Posterior cingulate gyrus (tissue), 11 donors: ENCODE measurements around the gene CEBPB.
"Not testable (repeated sequence)": the region's sequence is repeated elsewhere in the genome, so short reads cannot be mapped to it uniquely, and the experiment has no call there.

Source experiments
- DNase-seq, 10 donors: peaks; one replicate each; pipeline versions ENCODE4 v3.0.0 to v3.0.0-alpha.2; 2020 to 2021; ENCODE audit warnings: mixed read lengths in 3 of 10
- intact Hi-C: fragments of 100-400 bp; cut with DNase I; formaldehyde crosslinking; loops from one replicate; pipeline ENCODE4 v1.15.1; 2023

The CEBPB gene

DNA sequence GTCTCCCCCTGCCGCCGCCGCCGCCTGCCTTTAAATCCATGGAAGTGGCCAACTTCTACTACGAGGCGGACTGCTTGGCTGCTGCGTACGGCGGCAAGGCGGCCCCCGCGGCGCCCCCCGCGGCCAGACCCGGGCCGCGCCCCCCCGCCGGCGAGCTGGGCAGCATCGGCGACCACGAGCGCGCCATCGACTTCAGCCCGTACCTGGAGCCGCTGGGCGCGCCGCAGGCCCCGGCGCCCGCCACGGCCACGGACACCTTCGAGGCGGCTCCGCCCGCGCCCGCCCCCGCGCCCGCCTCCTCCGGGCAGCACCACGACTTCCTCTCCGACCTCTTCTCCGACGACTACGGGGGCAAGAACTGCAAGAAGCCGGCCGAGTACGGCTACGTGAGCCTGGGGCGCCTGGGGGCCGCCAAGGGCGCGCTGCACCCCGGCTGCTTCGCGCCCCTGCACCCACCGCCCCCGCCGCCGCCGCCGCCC lies 474 bp downstream of the CEBPB start:
- intact Hi-C loops: loop anchor here (10.0 kb wide), 1 partner anchor 554 kb away; no protein-coding TSS in a partner anchor
- DNase-seq: peak in 4 of 10 donors; percentile 28 to 88 (median 80)

DNA sequence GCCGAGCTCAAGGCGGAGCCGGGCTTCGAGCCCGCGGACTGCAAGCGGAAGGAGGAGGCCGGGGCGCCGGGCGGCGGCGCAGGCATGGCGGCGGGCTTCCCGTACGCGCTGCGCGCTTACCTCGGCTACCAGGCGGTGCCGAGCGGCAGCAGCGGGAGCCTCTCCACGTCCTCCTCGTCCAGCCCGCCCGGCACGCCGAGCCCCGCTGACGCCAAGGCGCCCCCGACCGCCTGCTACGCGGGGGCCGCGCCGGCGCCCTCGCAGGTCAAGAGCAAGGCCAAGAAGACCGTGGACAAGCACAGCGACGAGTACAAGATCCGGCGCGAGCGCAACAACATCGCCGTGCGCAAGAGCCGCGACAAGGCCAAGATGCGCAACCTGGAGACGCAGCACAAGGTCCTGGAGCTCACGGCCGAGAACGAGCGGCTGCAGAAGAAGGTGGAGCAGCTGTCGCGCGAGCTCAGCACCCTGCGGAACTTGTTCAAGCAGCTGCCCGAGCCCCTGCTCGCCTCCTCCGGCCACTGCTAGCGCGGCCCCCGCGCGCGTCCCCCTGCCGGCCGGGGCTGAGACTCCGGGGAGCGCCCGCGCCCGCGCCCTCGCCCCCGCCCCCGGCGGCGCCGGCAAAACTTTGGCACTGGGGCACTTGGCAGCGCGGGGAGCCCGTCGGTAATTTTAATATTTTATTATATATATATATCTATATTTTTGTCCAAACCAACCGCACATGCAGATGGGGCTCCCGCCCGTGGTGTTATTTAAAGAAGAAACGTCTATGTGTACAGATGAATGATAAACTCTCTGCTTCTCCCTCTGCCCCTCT lies 1.1 kb downstream of the CEBPB start:
- intact Hi-C loops: loop anchor here (10.0 kb wide), 1 partner anchor 553 kb away; no protein-coding TSS in a partner anchor
- DNase-seq: peak in 7 of 10 donors; percentile 24 to 91 (median 43)

- DNase-seq: peak in 9 of 10 donors; percentile 29 to 96 (median 77)
- intact Hi-C loops: loop anchor here (10.0 kb wide), 1 partner anchor 552 kb away; no protein-coding TSS in a partner anchor
Measured at GRCh38 chr20:50192364-50193198, 2.0 kb downstream of the CEBPB start.

DNA sequence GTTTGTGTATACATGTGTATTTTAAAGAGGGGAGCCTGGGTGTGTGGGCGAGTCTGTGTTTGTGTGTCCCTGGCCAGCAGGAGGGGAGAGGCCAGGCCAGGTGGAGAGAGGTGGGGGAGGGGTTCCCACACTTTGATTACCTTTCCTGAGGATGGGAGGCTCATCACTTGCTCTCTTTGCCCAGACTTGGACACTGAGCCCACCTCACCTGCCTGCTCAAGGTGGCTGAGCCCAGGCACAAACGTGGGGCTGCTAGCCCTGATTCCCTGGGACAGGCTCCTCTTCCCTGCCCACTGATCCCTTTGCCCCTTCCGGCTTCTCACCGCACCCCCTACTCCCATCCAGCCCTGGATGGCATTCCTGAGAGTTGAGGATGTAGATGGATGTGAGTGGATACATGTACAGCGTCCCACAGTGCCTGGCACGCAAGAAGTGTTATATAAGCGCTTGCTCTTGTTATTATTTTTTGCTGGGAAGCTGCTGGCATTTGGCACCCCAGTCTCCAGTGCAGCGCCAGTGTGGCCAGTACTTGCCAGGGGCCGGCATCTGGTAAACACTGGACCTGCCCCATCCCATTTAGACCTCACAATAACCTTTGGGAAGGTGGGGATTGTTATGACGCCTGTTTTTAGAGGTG lies 2.7 kb downstream of the CEBPB start:
- DNase-seq: peak in 3 of 10 donors; percentile 30 to 88 (median 85)
- intact Hi-C loops: loop anchor here (10.0 kb wide), 1 partner anchor 551 kb away; no protein-coding TSS in a partner anchor

- DNase-seq: peak in 5 of 10 donors; percentile 43 to 92 (median 82)
- intact Hi-C loops: loop anchor here (10.0 kb wide), 1 partner anchor 551 kb away; no protein-coding TSS in a partner anchor
Measured at GRCh38 chr20:50193836-50194421, 3.3 kb downstream of the CEBPB start.

DNA sequence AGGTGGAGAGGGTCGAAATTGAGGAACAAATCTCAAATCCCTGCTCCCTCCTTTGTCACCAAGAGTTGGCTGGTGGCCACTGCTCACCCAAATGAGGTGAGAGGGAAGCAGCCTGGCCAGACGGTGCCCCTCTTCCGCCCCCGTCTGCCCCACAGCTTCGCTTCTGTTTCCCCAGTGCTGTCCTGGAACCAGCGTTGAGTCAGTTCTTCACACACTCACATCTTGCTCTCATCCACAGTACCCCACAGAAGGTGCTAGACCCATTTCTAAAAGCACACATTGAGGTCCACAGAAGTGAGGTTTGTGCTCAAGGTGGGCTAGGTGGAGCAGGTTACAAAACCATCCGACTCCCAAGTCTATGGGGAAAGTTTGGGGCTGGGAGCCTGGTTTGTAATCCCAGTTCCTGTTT lies 3.8 kb downstream of the CEBPB start:
- DNase-seq: no peak
- intact Hi-C loops: loop anchor here (10.0 kb wide), 1 partner anchor 550 kb away; no protein-coding TSS in a partner anchor

GRCh38 chr20:50194831-50195523 lies 4.3 kb downstream of the CEBPB start:
- DNase-seq: peak in 1 of 10 donors; percentile 64
- intact Hi-C loops: loop anchor here (10.0 kb wide), 1 partner anchor 550 kb away; no protein-coding TSS in a partner anchor

GRCh38 chr20:50195524-50196120 lies 5.0 kb downstream of the CEBPB start:
- peak in 1 of 10 donors; percentile 22 for DNase-seq
- intact Hi-C loops: loop anchor here (10.0 kb wide), 1 partner anchor 549 kb away; no protein-coding TSS in a partner anchor

DNA sequence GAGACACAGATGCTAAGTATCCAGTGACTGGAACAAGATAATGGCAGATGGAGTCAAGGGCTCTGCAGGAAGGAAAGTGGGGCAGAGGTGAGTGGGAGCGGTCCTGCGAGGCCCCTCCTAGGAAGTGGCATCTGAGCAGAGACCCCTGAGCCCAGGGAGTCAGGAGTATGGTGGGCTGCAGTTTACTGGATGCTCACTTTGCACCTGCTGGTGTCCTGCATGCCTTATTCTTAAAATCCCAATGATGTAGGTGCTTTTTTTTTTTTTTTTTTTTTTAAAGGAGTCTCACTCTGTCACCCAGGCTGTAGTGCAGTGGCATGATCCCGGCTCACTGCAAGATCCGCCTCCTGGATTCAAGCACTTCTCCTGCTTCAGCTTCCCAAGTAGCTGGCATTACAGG lies 5.6 kb downstream of the CEBPB start:
- intact Hi-C loops: loop anchor here (10.0 kb wide), 1 partner anchor 549 kb away; no protein-coding TSS in a partner anchor
- DNase-seq: peak in 1 of 10 donors; percentile 34

- intact Hi-C loops: loop anchor here (10.0 kb wide), 1 partner anchor 548 kb away; no protein-coding TSS in a partner anchor
- DNase-seq: peak in 1 of 10 donors; percentile 59
Measured at GRCh38 chr20:50196896-50197295, 6.3 kb downstream of the CEBPB start.

DNA sequence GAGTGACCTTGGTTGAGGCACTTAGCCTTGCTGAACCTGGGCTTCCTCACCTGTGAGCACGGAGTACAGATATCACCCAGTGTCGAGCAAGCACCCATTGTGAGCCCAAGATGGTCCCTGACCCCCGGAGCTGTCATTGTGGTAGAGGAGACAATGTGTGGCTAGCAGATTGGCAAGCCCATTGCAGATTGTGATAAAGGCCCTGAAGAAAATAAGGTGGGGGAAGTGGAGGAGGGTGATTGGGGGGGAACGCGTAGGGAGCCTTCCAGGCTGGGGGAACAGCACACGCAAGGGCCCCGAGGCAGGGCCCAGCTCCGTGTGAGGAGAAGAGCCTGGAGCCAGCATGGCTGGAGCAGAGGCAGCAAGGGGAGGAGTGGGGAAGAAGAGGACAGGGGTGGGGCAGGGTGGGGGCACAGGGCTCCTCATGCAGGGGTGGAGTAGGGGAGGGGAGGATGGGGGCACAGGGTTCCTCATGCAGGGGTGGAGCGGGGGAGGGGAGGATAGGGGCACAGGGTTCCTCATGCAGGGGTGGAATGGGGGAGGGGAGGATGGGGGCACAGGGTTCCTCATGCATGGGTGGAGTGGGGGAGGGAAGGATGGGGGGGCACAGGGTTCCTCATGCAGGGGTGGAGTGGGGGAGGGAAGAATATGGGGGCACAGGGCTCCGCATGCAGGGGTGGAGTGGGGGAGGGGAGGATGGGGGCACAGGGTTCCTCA lies 7.0 kb downstream of the CEBPB start:
- DNase-seq: peak in 1 of 10 donors; percentile 63
- intact Hi-C loops: loop anchor here (10.0 kb wide), 1 partner anchor 547 kb away; no protein-coding TSS in a partner anchor

DNA sequence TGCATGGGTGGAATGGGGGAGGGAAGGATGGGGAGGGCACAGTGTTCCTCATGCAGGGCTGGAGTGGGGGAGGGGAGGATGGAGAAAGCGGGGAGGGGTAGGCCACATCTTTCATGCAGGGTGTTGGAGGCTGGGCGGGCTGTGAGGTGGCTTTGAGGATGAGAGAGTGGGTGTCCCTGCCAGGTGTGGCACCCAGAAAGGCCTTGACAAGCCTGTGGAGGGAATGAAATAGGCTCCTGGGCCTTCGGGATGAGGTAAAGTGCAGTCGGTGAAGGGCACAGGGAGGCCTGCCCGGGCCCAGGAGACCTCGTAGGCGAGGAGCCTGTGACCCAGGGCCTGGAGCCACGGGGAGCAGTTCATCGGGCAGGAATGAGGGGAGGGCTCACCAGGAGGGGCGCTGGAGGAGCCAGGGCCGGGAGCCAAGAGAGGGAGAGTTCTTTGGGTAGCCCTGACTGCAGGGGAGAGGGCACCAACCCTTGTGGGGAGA lies 7.6 kb downstream of the CEBPB start:
- DNase-seq: peak in 1 of 10 donors; percentile 47
- intact Hi-C loops: loop anchor here (10.0 kb wide), 1 partner anchor 547 kb away; no protein-coding TSS in a partner anchor

- intact Hi-C loops: loop anchor here (10.0 kb wide), 1 partner anchor 546 kb away; no protein-coding TSS in a partner anchor
- no peak for DNase-seq
Measured at GRCh38 chr20:50198716-50199115, 8.1 kb downstream of the CEBPB start.

GRCh38 chr20:50199703-50200102 lies 9.1 kb downstream of the CEBPB start:
- intact Hi-C loops: loop anchor here (10.0 kb wide), 1 partner anchor 545 kb away; no protein-coding TSS in a partner anchor
- peak in 1 of 10 donors; percentile 5 for DNase-seq

- intact Hi-C loops: no loop called here
- DNase-seq: peak in 2 of 10 donors; percentile 12 to 73
Measured at GRCh38 chr20:50200482-50201104, 10.0 kb downstream of the CEBPB start.

DNA sequence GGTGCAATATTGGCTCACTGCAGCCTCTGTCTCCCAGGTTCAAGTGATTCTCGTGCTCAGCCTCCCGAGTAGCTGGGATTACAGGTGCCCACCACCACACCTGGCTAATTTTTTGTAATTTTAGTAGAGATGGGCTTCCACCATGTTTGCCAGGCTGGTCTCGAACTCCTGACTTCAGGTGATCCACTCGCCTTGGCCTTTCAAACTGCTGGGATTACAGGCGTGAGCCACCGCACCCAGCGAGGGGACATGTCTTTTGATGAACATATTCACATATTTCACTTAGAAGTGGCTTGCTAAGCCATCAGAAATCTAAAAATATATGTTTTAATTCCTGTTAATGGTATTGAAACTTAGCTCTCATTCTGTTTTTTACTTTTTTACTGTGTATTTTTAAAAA lies 11.1 kb downstream of the CEBPB start:
- peak in 1 of 10 donors; percentile 58 for DNase-seq
- intact Hi-C loops: not testable (repeated sequence)

GRCh38 chr20:50202677-50203076 lies 12.0 kb downstream of the CEBPB start:
- DNase-seq: peak in 1 of 10 donors; percentile 24
- intact Hi-C loops: no loop called here
